Keratinocyte (primary cell): ENCODE measurements around the gene RNF151. TPM values are rescaled to one million over a fixed set of nuclear protein-coding genes. Genes with fewer than 3 reads are reported as not detected.

Experiments used
- DNase-seq: peaks from one replicate; pipeline ENCODE4 v3.0.0-alpha.2; 2011; ENCODE audit warnings: low read depth, missing footprints, low spot score
- FAIRE-seq: peaks from 2 replicates; lab custom pipeline; 2011; peaks lifted over from hg19 to GRCh38; lab: Jason Lieb, UNC
- H2AFZ ChIP-seq: 2 replicates; pipeline ENCODE4 v1.6.0; 2012; ENCODE audit warnings: low read length, control low read depth, inconsistent platforms; ENCODE audit not compliant: control insufficient read depth
- H3K27ac ChIP-seq: 2 replicates; pipeline ENCODE4 v1.5.1; 2011; ENCODE audit warnings: low read length; ENCODE audit not compliant: control insufficient read depth, insufficient read depth
- H3K27me3 ChIP-seq: 3 replicates; pipeline ENCODE4 v1.6.0; 2011; ENCODE audit warnings: low read length; ENCODE audit not compliant: control insufficient read depth, insufficient read depth; ENCODE audit errors: extremely low read depth
- H3K36me3 ChIP-seq, 2 experiments: 2 replicates in 1 of 2; 3 replicates in 1 of 2; pipeline ENCODE4 v1.5.1; 2011; ENCODE audit warnings: low read length in 2 of 2, mild to moderate bottlenecking in 1 of 2; ENCODE audit not compliant: control insufficient read depth in 2 of 2, insufficient read depth in 2 of 2; ENCODE audit errors: extremely low read depth in 1 of 2
- H3K4me1 ChIP-seq: 3 replicates; pipeline ENCODE4 v1.5.1; 2011; ENCODE audit warnings: low read length; ENCODE audit not compliant: control insufficient read depth, insufficient read depth; ENCODE audit errors: extremely low read depth
- H3K4me2 ChIP-seq: 3 replicates; pipeline ENCODE4 v1.6.0; 2011; ENCODE audit warnings: low read depth, low read length; ENCODE audit not compliant: control insufficient read depth, insufficient read depth; ENCODE audit errors: extremely low read depth
- H3K4me3 ChIP-seq, 3 experiments: fragments of 200-600 bp in 1 of 3; sonication (generic) in 1 of 3; 2 replicates in 2 of 3; 3 replicates in 1 of 3; pipeline ENCODE4 v1.5.1; 2011 to 2016; ENCODE audit warnings: low read length in 3 of 3, mild to moderate bottlenecking in 3 of 3, control low read depth in 2 of 3, inconsistent platforms in 1 of 3, low read depth in 1 of 3, mixed read lengths in 1 of 3, mixed run types in 1 of 3, moderate library complexity in 1 of 3; ENCODE audit not compliant: control insufficient read depth in 2 of 3, insufficient read depth in 2 of 3; ENCODE audit errors: extremely low read depth in 1 of 3
- H3K79me2 ChIP-seq: 2 replicates; pipeline ENCODE4 v1.6.0; 2012; ENCODE audit warnings: low read length; ENCODE audit not compliant: control insufficient read depth, insufficient read depth
- H3K9ac ChIP-seq: 3 replicates; pipeline ENCODE4 v1.6.0; 2011; ENCODE audit warnings: low read length; ENCODE audit not compliant: control insufficient read depth, insufficient read depth; ENCODE audit errors: extremely low read depth
- H3K9me1 ChIP-seq: 3 replicates; pipeline ENCODE4 v1.6.0; 2011; ENCODE audit warnings: low read length; ENCODE audit not compliant: control insufficient read depth, insufficient read depth; ENCODE audit errors: extremely low read depth
- H3K9me3 ChIP-seq: 2 replicates; pipeline ENCODE4 v1.5.1; 2012; ENCODE audit warnings: low read depth, low read length; ENCODE audit not compliant: control insufficient read depth
- H4K20me1 ChIP-seq: 3 replicates; pipeline ENCODE4 v1.6.0; 2011; ENCODE audit warnings: low read length; ENCODE audit not compliant: control insufficient read depth, insufficient read depth; ENCODE audit errors: extremely low read depth
- CTCF ChIP-seq, 3 experiments: IDR thresholded peaks in 1 of 3; conservative IDR thresholded peaks in 1 of 3; optimal IDR thresholded peaks in 1 of 3; 2 replicates in 2 of 3; 3 replicates in 1 of 3; pipeline versions ENCODE3 to v1.5.1; 2011; ENCODE audit warnings: low read length in 3 of 3, mild to moderate bottlenecking in 3 of 3, moderate library complexity in 2 of 3, control low read depth in 1 of 3, inconsistent platforms in 1 of 3; ENCODE audit not compliant: insufficient read depth in 2 of 3; ENCODE audit errors: extremely low read depth in 1 of 3
- EZH2 ChIP-seq: IDR thresholded peaks from one replicate; pipeline ENCODE4 v1.6.1; 2012; ENCODE audit warnings: inconsistent platforms, mild to moderate bottlenecking, low read length, moderate library complexity
- dilution Hi-C: fragments of 300-500 bp; cut with MboI; formaldehyde crosslinking; loops from one replicate; pipeline ENCODE4 v1.7.0; 2020; ENCODE audit warnings: low sequenced_read_pairs; ENCODE audit not compliant: extremely low pct_ligation_motif_present
- polyA plus RNA-seq, 5 experiments: library from polyadenylated mRNA; depleted of rRNA in 3 of 5; stranded (reverse) in 3 of 5; stranded (forward) in 1 of 5; unstranded in 1 of 5; fragments of >200 nt; gene quantifications; 1 replicate in 1 of 5; 2 replicates in 3 of 5; 3 replicates in 1 of 5; pipeline versions ENCODE4 v1.2.1 to v1.2.3, GENCODE V29; 2011 to 2012; ENCODE audit warnings: missing spikeins in 2 of 5, low read depth in 1 of 5, low replicate concordance in 1 of 5

RNF151 gene
- polyA plus RNA-seq, 1 donor (not counting 4 experiments of a cell fraction or from before 2014, with no cell fraction given): not detected

- Histone ChIP-seq H3K4me2 (peak overlapping the region; percentile 32), H3K4me3 (no peak overlapping the region), H3K9ac (no peak overlapping the region), H4K20me1 (no peaks in the 10 kb centered on the region), H3K9me3 (no peaks in the 10 kb centered on the region), H3K27me3 (no peaks in the 10 kb centered on the region), H3K36me3 (peaks cover 12 to 23% of the 10 kb centered on the region in 2 experiments), H3K79me2 (peaks cover 32% of the 10 kb centered on the region), H3K4me1 (peaks cover 14% of the 10 kb centered on the region), H2AFZ (no peak overlapping the region), H3K27ac (no peak overlapping the region), H3K9me1 (no peaks in the 10 kb centered on the region)
- FAIRE-seq (no peak), DNase-seq (no peak)
- TF ChIP-seq CTCF (optimal IDR thresholded peaks at IDR 0.05 in 1 of 3, IDR thresholded peaks at IDR 0.05 in 1 of 3, conservative IDR thresholded peaks at IDR 0.05 in 1 of 3; ENCODE audit: extremely low read depth in 1 of 3, insufficient read depth in 2 of 3, low read length in 3 of 3): no peak
- TF ChIP-seq EZH2: no peak
- dilution Hi-C loops: no loop called here
Observed at GRCh38 chr16:1973461-1974156, 7.0 kb downstream of the RNF151 start.

- no peaks in the 10 kb centered on the region for H3K9me1 ChIP-seq
- DNase-seq (no peak), FAIRE-seq (no peak)
- H3K27ac ChIP-seq: no peak overlapping the region
- no peak overlapping the region for H3K4me3 ChIP-seq
- peaks cover 17% of the 10 kb centered on the region for H3K4me1 ChIP-seq
- dilution Hi-C loops: no loop called here
- peaks cover 14 to 23% of the 10 kb centered on the region in 2 experiments for H3K36me3 ChIP-seq
- no peaks in the 10 kb centered on the region for H3K9me3 ChIP-seq
- H3K79me2 ChIP-seq: peaks cover 32% of the 10 kb centered on the region
- no peaks in the 10 kb centered on the region for H3K27me3 ChIP-seq
- no peaks in the 10 kb centered on the region for H4K20me1 ChIP-seq
- no peak overlapping the region for H2AFZ ChIP-seq
- H3K9ac ChIP-seq: no peak overlapping the region
- H3K4me2 ChIP-seq: no peak overlapping the region
- no peak for TF ChIP-seq EZH2
- TF ChIP-seq CTCF (optimal IDR thresholded peaks at IDR 0.05 in 1 of 3, IDR thresholded peaks at IDR 0.05 in 1 of 3, conservative IDR thresholded peaks at IDR 0.05 in 1 of 3; ENCODE audit: extremely low read depth in 1 of 3, insufficient read depth in 2 of 3, low read length in 3 of 3): no peak
Observed at GRCh38 chr16:1974157-1975070, 7.8 kb downstream of the RNF151 start.
